Retinal pigment epithelial cell (primary cell): ENCODE measurements around the gene UBASH3A.

Experiments
- DNase-seq: peaks from one replicate; pipeline ENCODE4 v3.0.0-alpha.2; 2010; ENCODE audit warnings: low read depth
- H3K4me3 ChIP-seq: 2 replicates; pipeline ENCODE4 v1.5.1; 2011; ENCODE audit warnings: mild to moderate bottlenecking, low read length, control low read depth, moderate library complexity
- CTCF ChIP-seq: conservative IDR thresholded peaks from 2 replicates; pipeline ENCODE4 v1.5.1; 2011; ENCODE audit warnings: low read depth, low read length, control low read depth, inconsistent platforms

Gene UBASH3A

GRCh38 chr21:42414928-42415769 is 11.4 kb downstream of the UBASH3A start:
- no peak for DNase-seq
- TF ChIP-seq CTCF = no peak
- H3K4me3 ChIP-seq = no peak overlapping the region

GRCh38 chr21:42417533-42417932 is 13.8 kb downstream of the UBASH3A start:
- TF ChIP-seq CTCF = no peak
- H3K4me3 ChIP-seq = no peak overlapping the region
- DNase-seq = no peak

- no peak for DNase-seq
- no peak for TF ChIP-seq CTCF
- no peak overlapping the region for H3K4me3 ChIP-seq
Observed at GRCh38 chr21:42418886-42419285, 15.2 kb downstream of the UBASH3A start.

- no peak for TF ChIP-seq CTCF
- H3K4me3 ChIP-seq = no peak overlapping the region
- no peak for DNase-seq
Observed at GRCh38 chr21:42419845-42420244, 16.1 kb downstream of the UBASH3A start.

- no peak for DNase-seq
- no peak overlapping the region for H3K4me3 ChIP-seq
- no peak for TF ChIP-seq CTCF
Observed at GRCh38 chr21:42421018-42421793, 17.5 kb downstream of the UBASH3A start.

GRCh38 chr21:42423197-42423675 is 19.5 kb downstream of the UBASH3A start:
- no peak overlapping the region for H3K4me3 ChIP-seq
- TF ChIP-seq CTCF = no peak
- DNase-seq = no peak
